ENCODE data around the gene CLDN16.

The CLDN16 gene

DNA sequence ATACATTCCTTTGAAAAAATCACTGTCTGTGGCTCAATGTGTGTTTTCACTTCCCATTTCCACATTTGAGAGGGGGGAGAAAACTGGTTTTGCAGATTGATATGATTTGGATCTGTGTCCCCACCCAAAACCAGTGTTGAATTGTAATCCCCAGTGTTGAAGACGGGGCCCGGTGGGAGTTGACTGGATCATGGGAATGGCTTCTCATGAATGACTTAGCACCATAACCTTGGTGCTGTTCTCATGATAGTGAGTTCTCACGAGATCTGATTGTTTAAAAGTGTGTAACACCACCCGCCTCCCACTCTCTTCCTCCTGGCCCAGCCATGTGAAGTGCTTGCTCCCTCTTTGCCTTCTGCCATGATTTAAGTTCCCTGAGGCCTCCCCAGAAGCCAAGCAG, 45.7 kb downstream of the CLDN16 start:
- intact Hi-C loops (cut with DNase I), result no loop called here
- DNase-seq, result peak in 2 of 10 donors; percentile 52 to 54

DNA sequence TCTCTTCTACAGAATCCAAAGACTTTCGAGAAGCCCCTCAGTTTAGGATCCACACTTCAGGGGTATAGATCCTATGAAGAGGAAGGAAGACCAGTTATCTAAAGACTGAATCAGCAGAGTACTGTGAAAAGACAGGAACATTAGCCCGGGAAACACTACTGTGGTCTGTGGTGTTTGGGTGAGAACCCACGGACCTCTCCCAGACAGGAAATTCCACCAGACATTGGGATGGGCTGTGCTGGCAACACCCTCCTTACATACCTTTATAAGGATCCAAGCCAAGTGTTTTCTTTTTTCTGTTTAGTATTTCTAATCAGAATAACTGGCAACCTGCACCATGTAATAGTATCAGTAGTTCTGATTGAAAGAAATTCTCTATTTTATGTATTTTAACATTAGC, 47.7 kb downstream of the CLDN16 start:
- intact Hi-C loops (cut with DNase I), result no loop called here
- no peak for DNase-seq

GRCh38 chr3:190436331-190436730, 48.4 kb downstream of the CLDN16 start:
- intact Hi-C loops (cut with DNase I), result no loop called here
- DNase-seq, result no peak

- intact Hi-C loops (cut with DNase I), result no loop called here
- no peak for DNase-seq
These were observed 54.3 kb downstream of the CLDN16 start for GRCh38 chr3:190442240-190442639.

DNA sequence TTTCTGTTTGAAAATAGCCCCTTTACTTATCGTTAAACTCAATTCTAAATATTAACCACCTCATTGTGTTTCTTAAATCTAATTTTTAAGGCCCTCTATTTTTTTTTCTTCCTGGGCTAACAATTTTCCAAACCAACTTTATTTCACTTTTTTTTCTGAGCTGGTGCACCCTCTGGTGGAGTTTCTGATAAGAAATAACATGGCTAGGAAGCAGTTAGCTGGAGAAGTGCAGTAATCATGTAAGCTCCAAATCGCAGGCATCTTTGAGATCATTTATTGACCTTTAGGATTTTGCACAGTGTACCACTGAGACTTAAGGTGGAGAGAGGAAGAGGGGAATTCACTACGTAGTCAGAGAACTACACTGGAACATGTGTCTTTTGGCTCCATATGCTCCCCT, 55.3 kb downstream of the CLDN16 start:
- DNase-seq, result no peak
- intact Hi-C loops (cut with DNase I), result no loop called here

GRCh38 chr3:190444006-190444405, 56.0 kb downstream of the CLDN16 start:
- intact Hi-C loops (cut with DNase I), result no loop called here
- no peak for DNase-seq

GRCh38 chr3:190444576-190445145, 56.7 kb downstream of the CLDN16 start:
- no peak for DNase-seq
- intact Hi-C loops (cut with DNase I), result no loop called here

DNA sequence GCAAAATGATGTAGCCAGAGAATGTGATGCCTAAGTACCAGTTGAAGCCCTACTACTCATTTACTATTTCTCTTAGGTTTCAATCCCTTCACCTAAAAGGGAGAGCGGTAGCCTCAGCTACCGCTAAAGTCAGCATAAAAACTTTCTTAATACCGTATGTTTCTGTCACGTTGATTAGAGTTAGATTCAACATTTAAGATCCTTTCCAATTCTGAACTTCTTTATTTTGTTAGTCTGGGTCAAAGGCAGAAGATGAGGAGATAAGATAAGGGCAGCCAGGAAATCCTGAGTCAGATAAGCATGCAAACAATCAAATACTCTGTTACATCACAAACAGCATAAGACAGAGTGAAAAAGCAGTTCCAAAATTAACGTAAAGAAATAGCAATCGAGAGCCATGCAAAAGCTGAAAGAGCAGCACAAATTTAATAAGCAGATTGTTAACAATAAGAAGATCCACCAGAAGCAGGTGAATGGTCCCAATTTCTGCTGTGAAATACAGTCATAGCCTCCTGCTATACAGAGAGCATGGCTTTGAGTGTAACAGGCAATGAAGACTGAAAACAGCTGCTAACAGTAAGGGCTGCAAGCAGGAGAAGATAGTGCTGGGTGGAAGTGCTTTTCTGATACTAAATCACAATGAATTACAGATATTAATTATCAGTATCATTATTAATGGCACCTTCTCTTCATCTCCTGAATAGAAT, 58.8 kb downstream of the CLDN16 start:
- intact Hi-C loops (cut with DNase I), result no loop called here
- DNase-seq, result no peak

GRCh38 chr3:190448256-190448655, 60.3 kb downstream of the CLDN16 start:
- DNase-seq, result no peak
- intact Hi-C loops (cut with DNase I), result no loop called here

GRCh38 chr3:190449801-190450200, 61.8 kb downstream of the CLDN16 start, which contains the start of gene TMEM207:
Gene TMEM207, minus strand, starts transcription at chr3:190449901. Its CDS starts 92 bp downstream, at chr3:190449809.
- intact Hi-C loops (cut with DNase I), result no loop called here
- DNase-seq, result no peak

DNA sequence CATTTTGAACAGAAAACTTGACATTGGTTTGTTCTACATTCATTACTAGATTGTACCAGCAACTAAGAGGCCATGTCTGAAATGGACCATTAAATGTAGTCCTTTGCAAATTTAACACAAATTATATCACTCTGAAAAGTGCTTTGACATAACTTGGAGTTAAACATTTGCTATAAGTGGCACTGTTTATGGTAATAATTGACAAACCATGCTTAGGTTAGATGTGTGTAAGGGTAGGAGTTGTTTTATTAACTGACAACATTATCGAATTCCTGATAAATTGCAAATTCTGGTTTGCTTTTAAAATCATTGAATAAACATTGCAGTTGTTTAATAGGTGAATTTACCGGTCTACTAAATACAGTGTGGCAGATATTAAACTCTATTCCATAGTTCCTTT, 67.9 kb downstream of the CLDN16 start:
- DNase-seq, result no peak
- intact Hi-C loops (cut with DNase I), result no loop called here

GRCh38 chr3:190456770-190457169, 68.8 kb downstream of the CLDN16 start:
- intact Hi-C loops (cut with DNase I), result no loop called here
- no peak for DNase-seq

GRCh38 chr3:190458040-190458439, 70.1 kb downstream of the CLDN16 start:
- intact Hi-C loops (cut with DNase I), result no loop called here
- DNase-seq, result no peak

Measured in posterior cingulate gyrus (tissue), 11 donors.